ENCODE measurements around the gene MEGF9.

Gene MEGF9

DNA sequence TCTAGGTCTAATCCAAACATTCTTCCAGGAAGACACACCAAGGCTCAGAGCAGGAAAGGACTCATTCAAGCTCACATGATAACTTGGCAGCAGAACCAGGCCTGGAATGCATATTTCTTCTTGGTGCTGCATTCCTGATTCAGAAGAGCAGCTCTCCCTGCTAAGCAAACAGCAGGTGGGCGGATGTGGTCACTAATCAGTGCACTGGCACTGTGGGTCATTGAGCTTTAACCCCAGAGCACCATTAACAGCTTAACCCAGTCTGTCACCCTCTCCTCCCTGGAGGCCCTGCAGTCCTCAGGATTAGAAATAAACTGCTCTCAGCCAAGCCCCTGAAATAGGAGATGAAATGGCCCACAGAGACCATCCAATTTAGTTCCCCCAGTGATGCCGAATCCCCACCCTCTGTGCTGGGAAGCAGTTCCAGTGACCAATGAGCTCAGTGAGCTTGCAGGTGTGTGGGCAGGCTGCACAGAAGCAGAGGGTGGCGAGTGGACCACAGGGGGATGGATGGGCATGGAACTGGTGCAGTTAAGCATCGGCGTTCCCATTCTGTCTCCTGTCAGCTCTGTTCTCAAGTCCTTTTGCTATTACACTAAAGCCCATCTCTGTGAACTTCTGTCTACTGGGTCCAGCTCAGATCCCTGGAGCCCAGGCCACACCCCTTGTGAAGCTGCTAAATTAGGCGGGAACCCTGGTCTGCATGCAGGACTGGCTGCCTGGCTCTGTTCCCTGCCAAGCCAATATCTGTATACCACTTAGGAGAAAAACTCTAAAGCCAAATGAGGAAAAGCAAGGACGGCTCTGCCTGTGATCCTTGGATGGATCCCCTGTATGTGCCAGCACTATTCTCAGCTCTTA is 16.6 kb upstream of the MEGF9 start:
- no peak for DNase-seq

DNA sequence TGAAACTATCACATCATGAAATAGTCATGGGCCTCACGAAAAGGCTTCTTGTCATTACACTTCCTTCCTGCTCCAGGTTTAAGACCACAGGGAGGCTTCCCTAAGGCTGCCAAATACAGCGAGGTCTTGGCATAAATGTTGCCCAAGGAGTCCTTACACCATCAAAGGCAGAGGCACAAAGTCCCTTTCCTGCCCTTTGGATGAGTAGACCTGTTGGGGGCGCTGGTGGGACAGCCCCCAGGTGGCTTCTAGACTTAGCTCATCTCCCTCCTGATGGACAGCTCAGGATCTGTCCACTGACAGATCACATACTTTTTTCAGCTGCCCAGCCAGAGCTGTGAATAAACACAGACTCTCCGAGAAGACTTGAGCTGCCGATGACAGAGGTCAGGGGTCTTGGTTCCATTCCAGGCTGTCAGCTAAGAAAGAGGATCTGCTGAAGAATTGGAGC is 15.5 kb upstream of the MEGF9 start:
- DNase-seq, result no peak

DNA sequence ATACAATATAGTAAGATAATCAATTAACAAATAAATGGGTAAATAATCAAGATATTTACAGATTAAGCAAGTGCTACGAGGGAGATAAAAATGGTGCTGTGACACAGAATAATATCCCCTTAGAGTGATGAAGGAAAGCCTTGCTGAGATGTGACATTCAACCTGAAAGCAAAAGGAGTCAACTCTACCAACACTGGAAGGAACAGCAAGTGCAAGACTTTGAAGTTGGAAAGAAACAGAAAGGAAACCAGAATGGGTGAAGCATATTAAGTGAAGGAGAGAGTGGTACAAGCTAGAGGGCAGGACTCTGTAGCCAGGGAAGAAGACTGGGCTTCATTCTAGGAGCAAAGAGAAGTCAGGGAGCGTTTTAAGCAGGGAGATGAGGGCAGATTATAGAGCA is 12.2 kb upstream of the MEGF9 start:
- no peak for DNase-seq

DNA sequence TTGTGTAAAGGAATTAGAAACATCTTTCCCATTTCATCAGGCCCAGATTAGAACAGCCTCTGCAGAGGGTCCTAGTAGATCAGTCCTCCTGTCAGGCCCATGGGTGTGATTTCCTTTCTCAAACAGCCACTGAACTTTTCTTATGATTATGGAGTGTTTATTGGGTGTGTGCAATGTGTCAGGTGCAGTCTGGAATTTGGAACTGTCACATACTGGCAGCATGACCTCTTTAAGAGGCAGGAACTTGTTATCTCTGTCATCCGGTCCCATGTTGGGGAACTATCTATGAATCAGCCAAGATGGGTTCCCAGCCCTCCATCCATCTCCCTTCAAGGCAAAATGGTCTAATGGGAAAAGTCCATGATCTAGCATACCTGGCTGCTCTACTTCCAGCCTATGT is 11.6 kb upstream of the MEGF9 start:
- no peak for DNase-seq

DNA sequence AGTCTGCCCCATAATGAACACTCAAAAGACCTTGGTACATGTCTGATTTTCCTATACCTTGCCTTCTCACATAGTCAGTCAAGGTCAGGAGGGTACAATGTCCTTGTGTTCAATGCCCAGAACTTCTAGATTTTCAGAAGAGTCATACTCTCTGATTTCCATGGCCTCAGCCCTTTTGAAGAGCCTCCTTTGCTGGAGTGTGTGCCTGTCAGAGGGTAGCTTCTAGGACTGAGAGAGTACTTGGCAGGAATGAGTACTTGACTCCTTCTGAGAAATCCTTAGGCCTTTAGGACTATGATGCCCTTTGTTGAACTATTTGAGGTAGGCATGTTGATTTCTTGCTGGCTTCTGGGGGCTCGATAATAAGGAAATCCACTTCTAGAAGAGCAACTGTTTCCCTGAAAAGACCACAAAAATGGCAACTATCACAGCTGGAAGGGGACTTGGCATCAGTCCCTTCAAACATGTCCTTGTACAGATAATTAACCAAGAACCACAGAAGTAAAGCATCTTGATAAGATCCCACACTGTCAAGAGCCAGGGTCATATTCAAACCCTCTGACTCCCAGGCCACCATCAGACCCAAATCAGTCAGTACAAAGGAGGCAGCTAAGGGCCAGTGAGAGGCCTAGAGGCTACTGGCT is 10.6 kb upstream of the MEGF9 start:
- no peak for DNase-seq

DNA sequence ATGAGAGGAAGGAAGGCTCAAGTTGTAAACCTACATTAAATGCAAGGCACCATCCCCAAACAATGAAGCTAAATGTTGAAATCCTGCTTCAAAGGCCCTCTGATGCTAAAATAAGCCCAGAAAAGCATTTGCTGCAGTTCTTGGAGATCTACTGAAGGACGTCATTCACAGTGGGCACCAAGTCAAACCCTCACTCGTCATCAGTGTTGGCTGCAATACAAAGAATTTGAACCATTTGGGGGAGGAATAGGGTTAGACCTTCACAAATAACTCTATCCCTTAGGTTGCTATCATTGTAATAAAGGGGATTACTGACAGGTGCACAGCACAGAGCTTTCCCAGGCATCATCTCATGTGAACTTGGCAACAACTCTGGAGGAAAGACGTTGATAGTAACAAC is 9.3 kb upstream of the MEGF9 start:
- DNase-seq, result no peak

DNA sequence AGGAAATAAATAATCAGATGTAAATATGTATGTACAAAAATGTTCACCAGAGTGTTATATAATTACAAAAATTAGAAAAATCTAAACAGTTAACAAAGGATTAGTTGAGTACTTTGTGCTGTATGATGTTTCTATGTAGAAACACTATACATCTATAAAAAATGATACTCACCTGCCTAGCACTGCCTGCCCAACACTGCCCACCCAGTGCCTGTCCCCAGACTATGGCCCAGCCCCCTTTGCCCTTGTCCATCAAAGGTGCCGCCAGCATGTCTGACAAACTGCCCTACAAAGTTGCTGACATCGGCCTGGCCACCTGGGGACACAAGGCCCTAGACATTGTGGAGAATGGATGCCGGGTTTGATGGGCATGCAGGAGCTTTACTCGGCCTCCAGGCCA is 6.1 kb upstream of the MEGF9 start:
- no peak for DNase-seq

DNA sequence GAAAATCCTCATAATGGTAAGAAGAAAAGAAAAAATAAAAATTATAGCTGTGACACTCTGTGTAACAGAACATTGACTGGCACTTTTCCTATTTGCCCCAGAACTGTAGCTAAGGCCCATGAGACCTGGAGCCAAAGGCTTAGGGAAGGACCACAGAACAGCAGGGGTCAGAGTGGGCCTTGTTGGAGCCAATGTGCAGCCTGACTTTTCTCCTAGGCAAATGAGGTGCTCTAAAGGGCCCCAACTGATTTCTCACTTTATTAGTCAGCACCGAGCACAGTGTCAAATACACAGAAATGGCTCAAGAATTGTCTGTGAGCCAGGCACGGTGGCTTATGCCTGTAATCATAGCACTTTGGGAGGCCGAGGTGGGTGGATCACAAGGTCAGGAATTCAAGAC is 4.0 kb upstream of the MEGF9 start:
- no peak for DNase-seq

DNA sequence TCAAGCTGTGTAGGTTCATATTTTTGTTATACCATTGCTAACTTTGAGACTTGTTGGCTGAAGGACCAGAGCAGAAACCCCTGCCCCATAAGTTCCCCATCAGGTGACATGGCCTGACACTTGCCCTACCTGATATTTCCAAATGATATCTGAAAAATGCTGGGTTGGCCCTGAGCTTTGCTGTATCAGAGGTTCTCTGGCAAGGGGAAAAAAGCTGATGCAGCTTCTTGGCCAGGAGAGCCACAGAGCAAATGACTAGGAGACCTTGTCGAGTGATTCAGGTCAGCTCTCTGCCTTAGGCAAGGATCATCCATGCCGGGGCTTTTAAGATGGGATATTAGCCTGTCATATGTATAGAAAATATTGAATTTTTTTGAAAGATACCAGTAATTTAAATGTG is 2.9 kb upstream of the MEGF9 start:
- DNase-seq, result no peak

DNA sequence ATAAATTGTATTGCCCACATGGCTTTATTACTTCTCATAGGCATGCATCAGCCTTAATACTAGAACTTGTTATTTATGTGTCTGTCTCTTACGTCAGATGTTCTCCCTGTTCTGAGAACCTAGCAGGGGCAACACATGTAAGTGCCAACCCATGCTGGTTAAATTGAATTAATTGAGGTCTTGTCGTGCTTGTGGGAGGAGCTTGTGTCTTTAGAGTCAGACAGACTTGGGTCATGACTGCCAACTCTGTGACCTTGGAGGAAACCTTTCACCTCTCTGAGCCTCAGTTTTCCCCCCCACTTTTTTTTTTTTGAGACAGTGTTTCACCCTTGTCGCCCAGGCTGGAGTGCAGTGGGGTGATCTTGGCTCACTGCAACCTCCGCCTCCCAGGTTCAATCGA is 2.2 kb upstream of the MEGF9 start:
- no peak for DNase-seq

DNA sequence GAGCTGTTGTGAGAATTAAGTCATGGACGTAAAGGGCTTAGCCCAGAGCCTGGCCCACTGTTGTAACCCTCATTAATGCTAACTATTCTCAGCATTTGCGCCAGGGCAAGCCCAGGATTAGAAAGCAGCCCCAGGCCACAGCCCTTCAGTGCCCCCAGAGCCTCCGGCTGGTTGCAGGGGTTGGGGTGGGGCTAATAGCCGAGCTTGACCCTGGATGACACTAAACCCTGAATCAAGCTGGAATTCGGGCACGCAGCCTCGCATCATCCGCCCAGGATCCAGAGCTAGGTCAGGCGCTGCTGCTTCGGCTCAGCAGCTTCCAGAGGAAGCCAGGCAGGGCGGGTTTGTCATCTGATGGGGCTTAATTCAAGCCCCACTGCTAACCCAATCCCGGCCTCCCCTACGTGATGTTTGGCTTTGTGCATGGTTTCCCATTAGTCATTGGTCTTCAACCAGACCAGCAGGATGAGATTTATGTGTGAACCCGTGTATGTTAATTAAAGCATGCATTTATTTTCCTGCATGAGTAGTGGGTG is 1.2 kb upstream of the MEGF9 start:
- DNase-seq, result no peak

DNA sequence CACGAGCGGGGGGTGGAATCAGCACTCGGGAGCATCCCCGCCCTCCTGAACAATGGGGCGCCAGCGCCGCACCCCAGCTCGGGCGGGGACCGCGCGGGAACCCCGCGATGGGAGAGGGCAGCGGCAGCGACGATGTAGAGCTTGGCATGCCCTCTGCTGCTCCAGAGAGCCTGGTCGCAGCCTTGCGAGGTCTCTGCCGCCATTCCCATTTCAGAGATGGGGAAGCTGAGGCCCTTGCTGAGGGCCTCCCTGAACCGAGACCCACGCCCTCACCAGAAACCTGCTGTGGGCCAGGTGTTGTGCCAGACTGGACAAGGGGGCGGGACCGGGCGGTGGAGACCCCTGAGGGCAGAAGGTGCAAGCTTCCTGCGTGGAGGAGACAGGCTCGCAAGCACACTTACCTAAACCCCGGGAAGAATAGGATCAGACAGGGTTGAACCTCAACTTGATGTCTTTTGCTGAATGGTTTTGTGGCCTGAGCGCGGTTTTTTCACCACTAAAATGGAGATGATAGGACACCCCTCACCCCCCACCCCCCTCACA is 647 bp upstream of the MEGF9 start:
- no peak for DNase-seq

DNA sequence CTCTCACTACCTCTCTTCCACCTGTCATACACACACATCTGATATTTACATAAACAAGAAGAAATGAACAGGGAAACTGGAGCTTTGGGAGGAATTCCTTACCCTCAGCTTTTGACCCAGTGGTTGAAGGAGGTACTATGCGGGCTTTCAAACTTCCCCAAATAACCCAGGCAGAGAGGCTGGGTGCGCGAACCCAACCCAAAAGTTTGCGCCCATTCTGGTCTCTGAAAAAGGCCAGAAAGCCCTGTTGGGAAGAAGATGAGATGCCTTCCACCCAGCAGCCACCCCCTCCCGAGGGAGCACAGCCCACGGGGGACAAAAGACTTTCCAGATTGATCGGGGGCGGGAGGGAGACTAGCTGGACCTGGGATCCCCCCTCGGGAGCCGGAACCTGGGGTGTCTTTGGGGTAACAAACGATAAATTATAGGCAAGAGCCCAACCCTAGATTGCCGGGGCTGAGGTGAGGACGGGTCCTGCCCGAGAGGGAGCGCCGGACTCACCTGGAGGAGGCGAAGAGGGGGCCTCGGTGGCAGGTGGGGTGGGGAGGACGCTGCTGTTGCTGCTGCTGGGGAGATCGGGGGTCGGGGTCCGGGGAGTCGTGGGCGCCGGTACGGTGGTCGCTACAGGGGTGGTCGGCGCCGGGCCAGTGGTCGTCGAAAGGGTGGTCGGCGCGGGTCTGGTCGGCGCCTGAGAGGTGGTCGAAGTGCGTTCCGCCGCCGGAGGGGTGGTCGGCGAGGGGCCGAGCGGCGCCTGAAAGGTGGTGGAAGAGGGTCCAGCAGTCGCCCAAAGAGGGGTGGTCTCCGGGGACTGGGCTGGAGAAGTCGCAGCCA is 798 bp downstream of the MEGF9 start:
- no peak for DNase-seq

DNA sequence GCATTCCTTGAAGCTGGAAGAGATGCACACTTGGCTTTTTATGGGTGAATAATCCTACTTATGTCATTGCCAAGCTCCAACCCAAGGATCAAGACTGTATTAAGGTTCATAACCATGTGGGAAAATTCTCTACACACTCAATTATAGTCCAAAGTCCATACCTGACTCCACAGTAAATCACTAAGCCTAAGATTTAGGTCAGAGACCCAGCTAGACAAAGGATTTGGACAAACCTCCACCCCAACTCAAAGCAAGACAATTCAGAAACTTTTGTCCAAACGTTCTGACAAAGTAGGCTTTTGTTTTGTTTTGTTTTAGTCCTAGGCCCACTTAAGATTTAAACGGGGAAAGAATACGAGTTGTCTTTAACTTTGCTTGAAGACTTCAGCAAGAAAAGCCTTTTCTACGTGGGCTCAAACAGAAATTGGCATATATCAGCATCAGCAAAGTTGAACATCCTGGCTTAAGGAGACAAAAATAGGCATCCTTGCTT is 1.7 kb downstream of the MEGF9 start:
- DNase-seq, result no peak

DNA sequence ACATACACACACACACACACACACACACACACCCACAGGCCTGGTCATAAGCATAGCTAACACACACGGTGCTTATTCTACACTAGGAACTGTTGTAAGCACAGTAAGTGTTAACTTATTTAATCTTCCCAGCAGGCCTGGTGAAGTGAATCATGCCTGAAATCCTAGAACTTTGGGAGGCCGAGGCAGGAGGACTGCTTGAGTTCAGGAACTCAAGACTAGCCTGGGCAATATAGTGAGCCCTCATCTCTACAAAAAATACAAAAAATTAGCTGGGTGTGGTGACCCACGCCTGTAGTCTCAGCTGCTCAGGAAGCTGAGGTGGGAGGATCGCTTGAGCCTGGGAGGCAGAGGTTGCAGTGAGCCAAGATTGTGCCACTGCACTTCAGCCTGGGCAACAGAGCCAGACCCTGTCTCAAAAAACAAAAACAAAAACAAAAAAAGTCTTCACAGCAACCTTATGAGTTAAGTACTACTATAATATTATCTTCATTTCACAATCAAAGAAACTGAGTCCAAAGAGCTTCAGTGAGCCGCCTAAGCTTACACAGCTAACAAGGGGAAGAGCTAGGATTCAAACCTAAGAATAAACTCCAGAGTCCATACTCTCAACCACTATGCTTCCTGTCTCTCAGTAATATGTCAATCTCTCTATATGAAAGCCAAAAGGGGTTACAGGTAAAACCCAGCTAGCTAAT is 2.3 kb downstream of the MEGF9 start:
- DNase-seq, result no peak

DNA sequence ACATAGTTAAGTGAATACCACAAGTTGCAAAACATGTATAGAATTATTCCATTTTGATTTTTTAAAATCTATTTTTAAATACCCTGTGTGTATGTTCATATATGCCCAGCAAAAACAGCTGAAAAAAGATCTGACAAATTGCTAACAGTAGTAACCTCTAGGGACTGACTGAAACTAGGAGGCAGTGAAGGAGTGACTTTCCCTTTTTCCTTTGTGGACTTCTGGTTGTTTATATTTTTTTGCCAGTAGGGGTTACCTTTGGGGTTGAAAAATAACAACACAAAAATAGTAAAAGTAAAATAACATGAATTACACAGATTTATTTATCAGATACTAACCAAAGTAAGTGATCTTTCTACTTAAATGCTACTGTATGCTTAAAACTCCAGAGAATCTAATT is 2.9 kb downstream of the MEGF9 start:
- DNase-seq, result no peak

DNA sequence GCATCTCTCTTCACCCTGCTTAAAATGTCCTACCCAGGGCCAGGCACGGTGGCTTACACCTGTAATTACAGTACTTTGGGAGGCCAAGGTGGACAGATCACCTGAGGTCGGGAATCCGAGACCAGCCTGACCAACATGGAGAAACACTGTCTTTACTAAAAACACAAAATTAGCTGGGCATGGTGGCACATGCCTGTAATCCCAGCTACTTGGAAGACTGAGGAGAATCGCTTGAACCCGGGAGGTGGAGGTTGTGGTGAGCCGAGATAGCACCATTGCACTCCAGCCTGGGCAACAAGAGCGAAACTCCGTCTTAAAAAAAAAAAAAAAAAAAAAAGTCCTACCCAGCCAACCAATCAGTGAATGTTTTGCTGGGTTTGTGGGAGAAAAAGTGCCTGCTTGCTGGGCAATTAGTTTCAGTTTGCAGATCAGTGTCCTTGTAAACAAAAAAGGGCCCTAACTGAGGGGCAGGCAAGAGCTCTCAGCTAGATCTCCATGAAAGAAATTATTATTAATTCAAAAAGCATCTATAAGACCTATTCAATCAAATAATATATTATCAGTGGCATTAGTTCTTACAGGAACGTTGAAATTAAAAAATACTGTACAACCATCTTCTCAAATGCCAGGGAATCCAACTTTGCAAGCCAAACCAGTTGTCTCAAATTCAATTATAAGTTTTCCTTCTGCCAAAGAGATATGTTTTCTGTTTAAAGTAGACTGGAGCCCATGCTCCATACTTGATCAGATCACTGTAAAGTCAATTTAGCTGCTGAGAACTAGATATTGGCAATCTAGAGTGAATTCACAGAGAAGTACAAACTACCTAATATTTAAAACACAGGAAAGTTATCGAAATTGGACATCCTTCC is 3.9 kb downstream of the MEGF9 start:
- DNase-seq, result no peak

DNA sequence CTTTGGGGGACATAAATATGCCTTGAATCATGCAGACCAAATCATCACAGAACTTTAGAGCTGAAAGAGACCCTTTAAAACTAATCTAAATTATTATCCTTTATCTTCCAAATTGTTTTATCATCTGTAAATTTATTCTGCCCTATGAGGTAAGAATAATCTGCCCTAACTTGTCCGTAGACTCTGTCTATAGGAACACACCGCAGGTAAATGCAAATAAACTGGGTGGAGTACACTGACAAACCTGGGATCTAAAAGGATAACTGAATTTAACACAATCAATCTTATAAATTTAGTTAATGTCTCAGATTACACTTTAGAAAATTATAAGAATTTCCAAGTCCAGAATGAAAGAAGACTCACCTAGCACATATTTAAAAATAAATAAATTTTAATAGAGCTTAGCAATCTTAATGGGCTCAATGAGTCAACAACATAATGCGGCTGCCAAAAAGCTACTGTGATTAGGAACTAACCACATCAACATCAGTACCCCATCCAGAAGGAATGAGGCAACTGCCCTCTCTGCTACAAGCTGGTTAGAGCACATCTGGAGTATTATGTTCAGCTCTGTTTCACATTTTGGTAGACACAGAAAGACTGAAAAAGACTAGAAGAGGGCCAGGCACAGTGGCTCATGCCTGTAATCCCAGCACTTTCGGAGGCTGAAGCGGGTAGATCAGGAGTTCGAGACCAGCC is 5.6 kb downstream of the MEGF9 start:
- no peak for DNase-seq

DNA sequence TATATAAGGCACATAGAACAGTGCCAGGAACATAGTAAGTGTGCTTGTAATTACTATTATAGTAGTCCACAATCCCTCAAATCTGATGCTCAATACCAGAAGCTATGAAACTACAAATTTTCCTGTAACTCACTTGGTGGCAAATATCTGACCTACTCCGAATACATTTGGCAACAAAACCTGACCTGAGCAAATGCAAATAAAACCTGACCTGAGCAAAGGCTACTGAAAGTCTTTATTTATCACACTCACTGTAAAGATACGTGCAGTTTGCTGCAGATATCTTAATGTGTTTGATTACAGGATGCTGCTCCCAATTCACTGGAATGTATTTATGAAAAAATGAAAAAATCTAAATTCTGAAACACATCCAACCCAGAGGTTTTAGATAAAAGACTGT is 7.1 kb downstream of the MEGF9 start:
- DNase-seq, result no peak

DNA sequence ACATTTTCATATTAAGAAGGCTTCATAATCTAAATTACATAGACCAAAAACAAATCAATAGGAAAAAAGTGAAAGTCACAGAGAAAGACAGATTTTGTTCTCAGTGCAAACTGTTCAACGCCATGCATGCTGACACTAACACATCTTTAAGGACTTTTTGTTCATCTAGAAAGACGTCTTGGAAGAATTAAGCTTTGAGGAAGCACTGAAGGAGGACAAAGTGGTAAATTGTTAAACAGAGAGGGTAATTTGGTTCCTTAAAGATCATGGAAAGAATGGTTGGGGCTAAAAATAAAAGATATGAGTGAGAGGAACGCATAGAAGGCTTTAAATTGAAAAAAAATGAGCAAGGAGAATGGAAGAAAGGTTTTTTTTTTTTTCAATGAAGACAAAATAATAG is 9.1 kb downstream of the MEGF9 start:
- no peak for DNase-seq

DNA sequence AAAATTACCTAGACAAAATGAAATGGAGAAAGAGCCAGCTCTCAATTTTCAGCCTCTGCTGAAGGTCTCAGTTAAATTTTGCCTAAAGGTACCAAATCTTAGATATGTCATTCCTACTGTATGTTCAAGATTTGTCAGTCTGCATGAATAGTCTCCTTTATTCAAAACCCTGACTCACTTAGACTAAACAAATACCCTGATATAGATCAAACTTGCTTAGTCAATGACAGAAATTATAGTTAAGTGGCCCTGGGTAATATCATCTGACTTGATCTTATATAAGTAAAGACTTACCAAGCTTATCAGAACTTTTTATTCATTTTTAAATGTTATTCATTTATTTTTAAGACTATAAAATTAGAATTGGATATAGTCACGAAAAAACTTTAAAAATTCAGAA is 12.2 kb downstream of the MEGF9 start:
- no peak for DNase-seq

Data from NCI-H524 treated with DMSO at 0.1 percent for 48 hours (cell line).